GM12878 (cell line): ENCODE measurements around the gene GCC2. TPM values are rescaled to one million over a fixed set of nuclear protein-coding genes. Genes with fewer than 3 reads are reported as not detected.

Experiments used
- ATAC-seq: fragments of 200-7000 bp; cut with Tn5 transposase; 3 replicates; pipeline ENCODE4 v1.9.1; 2020; ENCODE audit warnings: mild to moderate bottlenecking, moderate library complexity
- BruUV-seq: library from RNA; stranded (reverse); fragments of 400-500 nt; replicated peaks from 2 replicates; lab custom pipeline; 2021; lab: Mats Ljungman, UMichigan
- CTCF ChIA-PET: fragments of 300-600 bp; sonication (Branson Sonifier 250); formaldehyde crosslinking; extraction: SDS; loops from one replicate; lab custom pipeline; 2021; ENCODE audit warnings: inconsistent platforms; lab: Yijun Ruan, JAX
- POLR2A ChIA-PET: fragments of 350-600 bp; formaldehyde crosslinking; extraction: SDS; loops from one replicate; lab custom pipeline; 2021; ENCODE audit warnings: inconsistent platforms; lab: Charles Lee
- RAD21 ChIA-PET: fragments of 300-600 bp; sonication (Branson Sonifier 250); formaldehyde crosslinking; loops from one replicate; lab custom pipeline; 2023; ENCODE audit warnings: antibody characterized with exemption; ENCODE audit not compliant: unreplicated experiment; lab: Charles Lee
- SMC1A ChIA-PET: fragments of 300-600 bp; sonication (Branson Sonifier 250); formaldehyde crosslinking; loops from one replicate; lab custom pipeline; 2023; ENCODE audit not compliant: unreplicated experiment, uncharacterized antibody; lab: Charles Lee
- DNase-seq: peaks from one replicate; pipeline ENCODE4 v3.0.0-alpha.2; 2011; ENCODE audit warnings: low read depth, low spot score
- FAIRE-seq: peaks from 3 replicates; lab custom pipeline; 2011; peaks lifted over from hg19 to GRCh38; lab: Jason Lieb, UNC
- H2AFZ ChIP-seq: 2 replicates; pipeline ENCODE4 v1.6.0; 2011; ENCODE audit warnings: low read depth, low read length, control low read depth; ENCODE audit not compliant: control insufficient read depth
- H3K27ac ChIP-seq: 2 replicates; pipeline ENCODE4 v1.5.1; 2011; ENCODE audit warnings: control low read depth; ENCODE audit not compliant: control insufficient read depth, insufficient read depth
- H3K27me3 ChIP-seq, 2 experiments: replicated peaks in 1 of 2; 2 replicates each; pipeline versions ENCODE4 v1.6.0 to v1.6.1; 2011; ENCODE audit warnings: low read length in 1 of 2; ENCODE audit not compliant: control insufficient read depth in 2 of 2, insufficient read depth in 2 of 2
- H3K36me3 ChIP-seq, 2 experiments: 2 replicates each; pipeline ENCODE4 v1.5.1; 2011; ENCODE audit warnings: low read length in 1 of 2; ENCODE audit not compliant: control insufficient read depth in 2 of 2, insufficient read depth in 2 of 2
- H3K4me1 ChIP-seq: 2 replicates; pipeline ENCODE4 v1.6.1; 2011; ENCODE audit warnings: mild to moderate bottlenecking, low read length, moderate library complexity, mixed read lengths; ENCODE audit not compliant: control insufficient read depth, insufficient read depth
- H3K4me2 ChIP-seq: 2 replicates; pipeline ENCODE4 v1.6.0; 2011; ENCODE audit warnings: control low read depth; ENCODE audit not compliant: control insufficient read depth, insufficient read depth
- H3K4me3 ChIP-seq: fragments of 200-600 bp; sonication (generic); 2 replicates; pipeline ENCODE4 v1.5.1; 2016
- H3K79me2 ChIP-seq: 2 replicates; pipeline ENCODE4 v1.6.0; 2011; ENCODE audit warnings: low read length; ENCODE audit not compliant: control insufficient read depth, insufficient read depth
- H3K9ac ChIP-seq: 2 replicates; pipeline ENCODE4 v1.8.0; 2011; ENCODE audit warnings: low read length, control low read depth, mixed read lengths; ENCODE audit not compliant: control insufficient read depth, insufficient read depth
- H3K9me3 ChIP-seq: replicated peaks from 3 replicates; pipeline ENCODE4 v1.5.1; 2011; ENCODE audit warnings: mild to moderate bottlenecking, low read length; ENCODE audit not compliant: control insufficient read depth, insufficient read depth
- H4K20me1 ChIP-seq: 2 replicates; pipeline ENCODE4 v1.6.0; 2011; ENCODE audit not compliant: control insufficient read depth, insufficient read depth
- BRCA1 ChIP-seq: IDR thresholded peaks from 2 replicates; pipeline ENCODE4 v1.6.1; 2011; ENCODE audit warnings: low read depth, low read length, improper control_type of control experiment
- SREBF1 ChIP-seq: IDR thresholded peaks from 2 replicates; pipeline ENCODE4 v1.6.1; 2012; ENCODE audit warnings: mild to moderate bottlenecking, low read length
- TBL1XR1 ChIP-seq: IDR thresholded peaks from 2 replicates; pipeline ENCODE4 v1.6.1; 2012; ENCODE audit warnings: low read depth, low read length, improper control_type of control experiment
- WGBS: methylation state at CpG from one replicate; pipeline ENCODE4 v1.1.6; 2016; ENCODE audit warnings: low lambda C conversion rate; ENCODE audit not compliant: insufficient replicate concordance, insufficient coverage; ENCODE audit errors: missing lambda C conversion rate; 5-methylcytosine and 5-hydroxymethylcytosine counted together
- in situ Hi-C: fragments of 300-500 bp; cut with MboI; formaldehyde crosslinking; loops from 9 replicates; pipeline ENCODE4 v1.14.3; 2018; ENCODE audit warnings: mixed read lengths
- intact Hi-C: fragments of 100-400 bp; cut with micrococcal nuclease; formaldehyde crosslinking; loops from one replicate; pipeline ENCODE4 v1.14.2; 2022; ENCODE audit not compliant: unreplicated experiment
- polyA plus RNA-seq, 11 experiments: library from polyadenylated mRNA; depleted of rRNA in 4 of 11; unstranded in 6 of 11; stranded (reverse) in 5 of 11; fragments of >200 nt; fragmentation: Nextera tagmentation in 4 of 11; fragmentation: Illumina TruSeq in 1 of 11; extraction: Ambion mirVana in 4 of 11; extraction: Trizol in 1 of 11; gene quantifications; 1 replicate in 1 of 11; 2 replicates in 10 of 11; pipeline versions ENCODE4 v1.2.1 to v1.2.3, GENCODE V29; 2011 to 2016; ENCODE audit warnings: inconsistent platforms in 2 of 11, missing spikeins in 2 of 11, low read depth in 1 of 11
- total RNA-seq, 4 experiments: library from RNA; depleted of rRNA in 3 of 4; stranded (reverse); fragments of >200 nt in 3 of 4; fragmentation: Illumina TruSeq in 1 of 4; extraction: Trizol in 1 of 4; gene quantifications; 2 replicates each; pipeline versions ENCODE4 v1.2.1 to v1.2.3, GENCODE V29; 2013 to 2021
- TF ChIP-seq, protein P1 (sequence below): fragments of 450-650 bp; IDR thresholded peaks from 2 replicates; pipeline ENCODE4 v1.6.1; 2016; ENCODE audit warnings: mild to moderate bottlenecking
- TF ChIP-seq, protein P2 (sequence below): fragments of 450-650 bp; IDR thresholded peaks from 2 replicates; pipeline ENCODE4 v1.6.1; 2017; ENCODE audit warnings: low read depth, mild to moderate bottlenecking, moderate library complexity

GCC2 gene
- total and polyA plus RNA-seq, 10 of the 15 experiments (the other 5 are each of a cell fraction or from before 2014, with no cell fraction given), result 11.8 to 35.5 (median 25.4) TPM

DNA sequence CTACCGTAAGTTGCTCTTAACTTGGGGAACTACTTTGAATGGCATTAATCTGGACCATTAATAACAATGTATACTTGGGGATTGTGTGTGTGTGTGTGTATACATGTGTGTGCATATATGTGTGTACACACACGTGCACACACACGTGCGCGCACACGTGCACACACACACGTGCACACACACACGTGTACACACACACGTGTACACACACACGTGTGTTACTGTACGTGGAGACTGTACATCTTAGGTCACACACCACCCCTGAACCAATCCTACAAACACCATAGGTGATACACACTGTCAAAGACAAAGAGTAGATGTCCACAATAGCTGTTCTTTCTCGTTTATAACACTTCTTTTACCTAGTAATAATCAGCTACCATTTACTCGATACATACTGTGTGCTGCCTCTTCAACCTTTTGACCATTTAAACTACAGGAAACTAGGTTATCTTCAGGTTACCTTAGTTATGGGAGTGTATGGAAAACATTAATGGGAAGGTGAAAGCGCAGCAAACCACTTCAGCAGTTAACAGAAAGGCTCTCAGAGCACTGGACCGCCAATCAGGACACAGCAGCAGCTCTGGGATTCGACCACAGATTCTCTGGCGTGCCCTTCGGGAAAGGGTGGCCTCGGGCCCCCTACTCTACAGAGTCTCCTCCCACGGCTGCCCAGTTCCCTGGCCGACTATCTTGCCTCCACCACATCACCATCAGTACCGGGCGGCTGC is 894 bp upstream of the GCC2 start:
- Histone ChIP-seq H2AFZ (peak overlapping the region; percentile 81), H3K4me2 (peak overlapping the region; percentile 91), H3K79me2 (peaks cover 18% of the 10 kb centered on the region), H3K36me3 (no peaks in the 10 kb centered on the region), H3K27me3 (no peaks in the 10 kb centered on the region), H3K4me1 (peaks cover 7% of the 10 kb centered on the region), H4K20me1 (no peaks in the 10 kb centered on the region), H3K9ac (peak overlapping the region; percentile 94), H3K9me3 (peaks cover 2% of the 10 kb centered on the region; the same call in 2 of the 3 replicates)
- POLR2A ChIA-PET, result interaction anchor here (0.5 to 3.0 kb wide), 8 partner anchors 7 to 163 kb away, joined by 3 to 12 read pairs (median 4); partner anchors contain the start of gene LIMS1
- intact Hi-C loops, result loop anchor here (2.0 to 5.0 kb wide), 3 partner anchors 41 to 134 kb away; no protein-coding TSS in a partner anchor
- CTCF ChIA-PET, result interaction anchor here (0.9 to 1.2 kb wide), 2 partner anchors 9 to 277 kb away, joined by 3 read pairs; no protein-coding TSS in a partner anchor
- RAD21 ChIA-PET, result interaction anchor here (0.6 to 1.9 kb wide), 11 partner anchors 51 to 189 kb away, joined by 3 to 7 read pairs (median 4); partner anchors contain the start of gene LIMS1
- FAIRE-seq (peak; percentile 44), ATAC-seq (no peak)
- SMC1A ChIA-PET, result interaction anchor here (0.7 to 4.3 kb wide), 9 partner anchors 9 to 188 kb away, joined by 3 to 23 read pairs (median 4); partner anchors contain the start of gene LIMS1
- in situ Hi-C loops, result no loop called here
- TF ChIP-seq BRCA1 (no peak), TBL1XR1 (no peak), SREBF1 (no peak)
- TF ChIP-seq, protein P1, sequence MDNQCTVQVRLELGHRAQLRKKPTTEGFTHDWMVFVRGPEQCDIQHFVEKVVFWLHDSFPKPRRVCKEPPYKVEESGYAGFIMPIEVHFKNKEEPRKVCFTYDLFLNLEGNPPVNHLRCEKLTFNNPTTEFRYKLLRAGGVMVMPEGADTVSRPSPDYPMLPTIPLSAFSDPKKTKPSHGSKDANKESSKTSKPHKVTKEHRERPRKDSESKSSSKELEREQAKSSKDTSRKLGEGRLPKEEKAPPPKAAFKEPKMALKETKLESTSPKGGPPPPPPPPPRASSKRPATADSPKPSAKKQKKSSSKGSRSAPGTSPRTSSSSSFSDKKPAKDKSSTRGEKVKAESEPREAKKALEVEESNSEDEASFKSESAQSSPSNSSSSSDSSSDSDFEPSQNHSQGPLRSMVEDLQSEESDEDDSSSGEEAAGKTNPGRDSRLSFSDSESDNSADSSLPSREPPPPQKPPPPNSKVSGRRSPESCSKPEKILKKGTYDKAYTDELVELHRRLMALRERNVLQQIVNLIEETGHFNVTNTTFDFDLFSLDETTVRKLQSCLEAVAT, result 0 out of 2 replicates have a peak, but pooled peaks have one; percentile 16
- TF ChIP-seq, protein P2, sequence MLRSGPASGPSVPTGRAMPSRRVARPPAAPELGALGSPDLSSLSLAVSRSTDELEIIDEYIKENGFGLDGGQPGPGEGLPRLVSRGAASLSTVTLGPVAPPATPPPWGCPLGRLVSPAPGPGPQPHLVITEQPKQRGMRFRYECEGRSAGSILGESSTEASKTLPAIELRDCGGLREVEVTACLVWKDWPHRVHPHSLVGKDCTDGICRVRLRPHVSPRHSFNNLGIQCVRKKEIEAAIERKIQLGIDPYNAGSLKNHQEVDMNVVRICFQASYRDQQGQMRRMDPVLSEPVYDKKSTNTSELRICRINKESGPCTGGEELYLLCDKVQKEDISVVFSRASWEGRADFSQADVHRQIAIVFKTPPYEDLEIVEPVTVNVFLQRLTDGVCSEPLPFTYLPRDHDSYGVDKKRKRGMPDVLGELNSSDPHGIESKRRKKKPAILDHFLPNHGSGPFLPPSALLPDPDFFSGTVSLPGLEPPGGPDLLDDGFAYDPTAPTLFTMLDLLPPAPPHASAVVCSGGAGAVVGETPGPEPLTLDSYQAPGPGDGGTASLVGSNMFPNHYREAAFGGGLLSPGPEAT, result no peak
- TF ChIP-seq, all 136 proteins: peak for 1
- no TSS peak for BruUV-seq
- Histone ChIP-seq H3K4me3 (peak overlapping the region; percentile 93), H3K27ac (peak overlapping the region; percentile 69)
- 36% methylated on average over 23 of the region's 23 CpGs for WGBS
- DNase-seq, result no peak
